HT1080 (cell line): Measurements from ENCODE around the gene PDZD8. TPM values are rescaled to one million over a fixed set of nuclear protein-coding genes. Genes with fewer than 3 reads are reported as not detected.

ENCODE experiments used
- DNase-seq: peaks from one replicate; pipeline ENCODE4 v3.0.0-alpha.2; 2015; ENCODE audit warnings: low read depth
- total RNA-seq: library from RNA; depleted of rRNA; stranded (reverse); fragments of >200 nt; shearing (Covaris generic); gene quantifications from 2 replicates; pipeline ENCODE4 v1.2.3, GENCODE V29; 2014; rRNA removed

The PDZD8 gene
- total RNA-seq, 1 experiment from 2014 or later, result 26.1 TPM

DNA sequence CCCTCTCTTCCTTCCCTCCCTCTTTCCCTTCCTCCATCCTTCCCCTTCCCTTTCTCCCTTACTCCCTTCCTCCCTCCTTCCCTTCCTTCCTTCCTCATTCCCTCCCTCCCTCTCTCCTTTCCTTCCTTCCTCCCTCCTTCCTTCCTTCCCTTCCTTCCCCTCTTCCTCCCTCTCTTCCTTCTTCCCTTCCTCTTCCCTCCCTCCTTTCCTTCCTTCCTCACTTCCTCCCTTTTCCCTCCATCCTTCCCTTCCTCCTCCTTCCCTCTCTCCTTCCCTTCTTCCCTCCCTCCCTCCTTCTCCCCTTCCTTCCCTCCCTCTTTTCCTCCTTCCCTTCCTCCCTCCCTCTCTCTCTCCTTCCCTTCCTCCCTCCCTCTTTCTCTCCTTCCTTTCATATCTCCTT is 147.0 kb downstream of the PDZD8 start:
- DNase-seq, result no peak

Other genes starting within 250 kb of the PDZD8 start
- gene VAX1, start 237.2 kb downstream of the PDZD8 start, total RNA-seq, result not detected in 2 replicates
- not detected in 2 replicates for gene KCNK18, start 178.0 kb downstream of the PDZD8 start, total RNA-seq
- not detected in 2 replicates for gene SLC18A2, start 134.3 kb downstream of the PDZD8 start, total RNA-seq
- gene EMX2, start 167.3 kb upstream of the PDZD8 start, total RNA-seq, result 0.08 and 0.20 TPM in 2 replicates